K562 (cell line): Measurements from ENCODE around the gene SRD5A2. TPM values are rescaled to one million over a fixed set of nuclear protein-coding genes. Genes with fewer than 3 reads are reported as not detected.

Experiments
- ATAC-seq: fragments of 200-7000 bp; cut with Tn5 transposase; 3 replicates; pipeline ENCODE4 v1.9.1; 2020; ENCODE audit warnings: moderate library complexity
- BruUV-seq: library from RNA; stranded (reverse); fragments of 400-500 nt; replicated peaks from 2 replicates; lab custom pipeline; 2021; lab: Mats Ljungman, UMichigan
- CTCF ChIA-PET: fragments of 300-600 bp; formaldehyde crosslinking; extraction: SDS; loops from one replicate; lab custom pipeline; 2021; ENCODE audit warnings: low intra/inter-chr PET ratio; lab: Yijun Ruan, JAX
- POLR2A ChIA-PET: fragments of 300-600, 350-650 bp; sonication (Branson Sonifier 250); formaldehyde crosslinking; extraction: SDS; loops from one replicate; lab custom pipeline; 2021; ENCODE audit warnings: antibody characterized with exemption, inconsistent platforms; lab: Yijun Ruan, JAX
- DNase-seq, 4 experiments: peaks; one replicate each; pipeline versions ENCODE4 v3.0.0 to v3.0.0-alpha.2; 2011 to 2018; ENCODE audit warnings: low spot score in 3 of 4, mixed read lengths in 3 of 4; ENCODE audit errors: extremely low read depth in 1 of 4
- FAIRE-seq: peaks from 2 replicates; lab custom pipeline; 2011; peaks lifted over from hg19 to GRCh38; lab: Jason Lieb, UNC
- H2AFZ ChIP-seq: 2 replicates; pipeline ENCODE4 v1.6.0; 2011; ENCODE audit warnings: low read depth, low read length, control low read depth, inconsistent platforms
- H3K27ac ChIP-seq: fragments of 200-600 bp; 3 replicates; pipeline ENCODE4 v1.8.0; 2011; ENCODE audit warnings: low read depth, mild to moderate bottlenecking, control low read depth, inconsistent platforms, low read length, moderate library complexity, mixed read lengths; ENCODE audit errors: extremely low read depth
- H3K27me3 ChIP-seq, 2 experiments: fragments of 300-600 bp in 1 of 2; 2 replicates in 1 of 2; 3 replicates in 1 of 2; pipeline versions ENCODE4 v1.6.0 to v1.8.0; 2011; ENCODE audit warnings: inconsistent platforms in 2 of 2, low read length in 2 of 2, mild to moderate bottlenecking in 1 of 2, mixed read lengths in 1 of 2, moderate library complexity in 1 of 2; ENCODE audit not compliant: control insufficient read depth in 2 of 2, insufficient read depth in 2 of 2
- H3K36me3 ChIP-seq: fragments of 300-600 bp; 3 replicates; pipeline ENCODE4 v1.8.0; 2011; ENCODE audit warnings: mild to moderate bottlenecking, low read length, inconsistent platforms; ENCODE audit not compliant: control insufficient read depth, insufficient read depth
- H3K4me1 ChIP-seq, 2 experiments: fragments of 200-600 bp in 1 of 2; replicated peaks in 1 of 2; 2 replicates in 1 of 2; 3 replicates in 1 of 2; pipeline versions ENCODE4 v1.5.1 to v1.8.0; 2011; ENCODE audit warnings: inconsistent platforms in 2 of 2, low read length in 2 of 2, mild to moderate bottlenecking in 1 of 2, mixed read lengths in 1 of 2, moderate library complexity in 1 of 2; ENCODE audit not compliant: control insufficient read depth in 2 of 2, insufficient read depth in 2 of 2
- H3K4me2 ChIP-seq: 2 replicates; pipeline ENCODE4 v1.6.1; 2011; ENCODE audit warnings: low read length, control low read depth, inconsistent platforms, mixed read lengths; ENCODE audit not compliant: insufficient read depth
- H3K4me3 ChIP-seq: fragments of 200-600 bp; sonication (generic), shearing (Covaris generic); 2 replicates; pipeline ENCODE4 v1.5.1; 2016; ENCODE audit warnings: control low read depth, inconsistent platforms
- H3K79me2 ChIP-seq: fragments of 200-600 bp; 3 replicates; pipeline ENCODE4 v1.8.0; 2011; ENCODE audit warnings: low read length, inconsistent platforms; ENCODE audit not compliant: control insufficient read depth, insufficient read depth
- H3K9ac ChIP-seq, 2 experiments: 2 replicates each; pipeline versions ENCODE4 v1.6.0 to v1.6.1; 2011; ENCODE audit warnings: low read depth in 2 of 2, low read length in 2 of 2, control low read depth in 1 of 2, inconsistent platforms in 1 of 2, mild to moderate bottlenecking in 1 of 2, mixed read lengths in 1 of 2; ENCODE audit not compliant: insufficient read depth in 1 of 2
- H3K9me1 ChIP-seq: one replicate; pipeline ENCODE4 v1.6.0; 2011; ENCODE audit warnings: inconsistent platforms, mild to moderate bottlenecking, low read length, moderate library complexity; ENCODE audit not compliant: control insufficient read depth, insufficient read depth
- H3K9me3 ChIP-seq: replicated peaks from 2 replicates; pipeline ENCODE4 v1.5.1; 2011; ENCODE audit warnings: low read depth, low read length, inconsistent platforms; ENCODE audit not compliant: control insufficient read depth, insufficient read depth
- H4K20me1 ChIP-seq: replicated peaks from 2 replicates; pipeline ENCODE4 v1.6.1; 2011; ENCODE audit warnings: low read length, inconsistent platforms, mixed read lengths; ENCODE audit not compliant: control insufficient read depth, insufficient read depth
- CHD7 ChIP-seq: fragments of 200-600 bp; sonication (generic); IDR thresholded peaks from one replicate; pipeline ENCODE4 v1.6.1; 2012; ENCODE audit warnings: mild to moderate bottlenecking, low read depth, low read length, inconsistent platforms
- PHF8 ChIP-seq: fragments of 200-600 bp; sonication (generic); IDR thresholded peaks from 2 replicates; pipeline ENCODE4 v1.6.1; 2012; ENCODE audit warnings: mixed run types, mild to moderate bottlenecking, inconsistent platforms, low read length, moderate library complexity, borderline replicate concordance
- ZNF384 ChIP-seq: IDR thresholded peaks from 2 replicates; pipeline ENCODE4 v1.6.1; 2012; ENCODE audit warnings: low read depth, low read length, improper control_type of control experiment
- WGBS: fragments of 100-300 bp; shearing (Covaris generic); methylation state at CpG from one replicate; pipeline ENCODE4 v1.1.6; 2016; ENCODE audit warnings: low coverage, mixed read lengths; ENCODE audit not compliant: insufficient coverage; ENCODE audit errors: missing lambda C conversion rate; 5-methylcytosine and 5-hydroxymethylcytosine counted together
- in situ Hi-C: fragments of 300-500 bp; cut with MboI; formaldehyde crosslinking; loops from 4 replicates; pipeline ENCODE4 v1.15.0; 2018; ENCODE audit warnings: inconsistent platforms, mixed read lengths
- intact Hi-C: fragments of 100-400 bp; cut with micrococcal nuclease; formaldehyde crosslinking; loops from 2 replicates; pipeline ENCODE4 v1.14.2; 2022
- polyA plus RNA-seq, 8 experiments: library from polyadenylated mRNA; depleted of rRNA in 4 of 8; stranded (reverse) in 5 of 8; unstranded in 3 of 8; fragments of >200 nt; fragmentation: Nextera tagmentation in 2 of 8; fragmentation: Illumina TruSeq in 1 of 8; extraction: Ambion mirVana in 2 of 8; extraction: Trizol in 1 of 8; gene quantifications; 2 replicates each; pipeline versions ENCODE4 v1.2.1 to v1.2.3, GENCODE V29; 2011 to 2014; ENCODE audit warnings: inconsistent platforms in 1 of 8, missing spikeins in 1 of 8
- total RNA-seq, 7 experiments: library from RNA; depleted of rRNA in 6 of 7; stranded (reverse); fragments of >200 nt in 6 of 7; fragmentation: Illumina TruSeq in 2 of 7; extraction: Trizol in 2 of 7; gene quantifications; 2 replicates each; pipeline versions ENCODE4 v1.2.1 to v1.2.3, GENCODE V29; 2011 to 2021; ENCODE audit warnings: low replicate concordance in 1 of 7

SRD5A2 gene
- total and polyA plus RNA-seq, 9 of the 15 experiments (the other 6 are each of a cell fraction or from before 2014, with no cell fraction given), result 0.03 TPM; not detected in 8

- no peaks in the 10 kb centered on the region for H3K9me3 ChIP-seq
- DNase-seq, result no peak
- H3K36me3 ChIP-seq, result no peaks in the 10 kb centered on the region
- in situ Hi-C loops, result no loop called here
- no peak overlapping the region for H3K27ac ChIP-seq
- H3K4me1 ChIP-seq, result no peaks in the 10 kb centered on the region
- H3K27me3 ChIP-seq, result no peaks in the 10 kb centered on the region
- POLR2A ChIA-PET, result interaction anchor here (0.7 to 0.8 kb wide), 2 partner anchors 14 to 736 kb away, joined by 3 read pairs; no protein-coding TSS in a partner anchor
- no peaks in the 10 kb centered on the region for H3K9me1 ChIP-seq
- no peak for ATAC-seq
- H2AFZ ChIP-seq, result no peak overlapping the region
- FAIRE-seq, result no peak
- no TSS peak for BruUV-seq
- TF ChIP-seq PHF8 (no peak), ZNF384 (no peak)
- intact Hi-C loops, result no loop called here
- no peaks in the 10 kb centered on the region for H3K79me2 ChIP-seq
- no peaks in the 10 kb centered on the region for H4K20me1 ChIP-seq
- no peak overlapping the region for H3K4me3 ChIP-seq
- no peak overlapping the region for H3K9ac ChIP-seq
- 0% methylated on average over 1 of the region's 1 CpG for WGBS
- no peak overlapping the region for H3K4me2 ChIP-seq
- CTCF ChIA-PET, result no interaction called here
Measured at GRCh38 chr2:31475692-31476091, 105.0 kb downstream of the SRD5A2 start.

DNA sequence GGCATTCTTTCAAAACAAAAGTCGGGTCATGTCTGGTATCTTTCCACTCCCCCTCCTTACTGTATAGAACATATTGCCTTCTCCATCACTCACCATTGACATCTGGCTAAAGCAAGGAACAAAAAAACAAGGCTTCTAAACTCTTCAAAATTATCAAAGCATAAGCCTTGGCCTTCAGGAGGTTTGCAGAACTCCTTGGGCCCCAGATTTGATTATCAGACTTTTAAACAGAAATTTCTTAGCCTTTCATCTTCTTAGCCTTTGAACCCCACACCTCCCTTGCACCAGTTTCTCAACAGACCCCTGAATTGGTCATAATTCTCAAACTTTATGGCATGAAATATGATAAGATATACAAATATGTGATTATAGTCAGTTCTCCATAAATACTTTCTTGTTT, 106.4 kb downstream of the SRD5A2 start:
- WGBS, result 0% methylated on average over 1 of the region's 1 CpG
- H3K79me2 ChIP-seq, result no peaks in the 10 kb centered on the region
- H3K27me3 ChIP-seq, result no peaks in the 10 kb centered on the region
- no peaks in the 10 kb centered on the region for H3K4me1 ChIP-seq
- no peak overlapping the region for H3K4me2 ChIP-seq
- H4K20me1 ChIP-seq, result no peaks in the 10 kb centered on the region
- no peak overlapping the region for H2AFZ ChIP-seq
- DNase-seq (no peak), ATAC-seq (no peak), FAIRE-seq (no peak)
- no peaks in the 10 kb centered on the region for H3K9me1 ChIP-seq
- intact Hi-C loops (no loop called here), in situ Hi-C loops (no loop called here)
- no peak overlapping the region for H3K27ac ChIP-seq
- no peak overlapping the region for H3K4me3 ChIP-seq
- H3K36me3 ChIP-seq, result no peaks in the 10 kb centered on the region
- H3K9ac ChIP-seq, result no peak overlapping the region
- POLR2A ChIA-PET, result no interaction called here
- no TSS peak for BruUV-seq
- CTCF ChIA-PET, result no interaction called here
- H3K9me3 ChIP-seq, result no peaks in the 10 kb centered on the region
- no peak for TF ChIP-seq CHD7
